IMR-90 (cell line): ENCODE data around the gene ITPKB. TPM values are rescaled to one million over a fixed set of nuclear protein-coding genes. Genes with fewer than 3 reads are reported as not detected.

ENCODE experiments used
- ATAC-seq: fragments of 200-7000 bp; cut with Tn5 transposase; 2 replicates; pipeline ENCODE4 v1.9.1; 2020; ENCODE audit warnings: low read depth, mild to moderate bottlenecking, moderate library complexity
- BruUV-seq: library from RNA; stranded (reverse); fragments of 400-500 nt; replicated peaks from 2 replicates; lab custom pipeline; 2021; lab: Mats Ljungman, UMichigan
- CTCF ChIA-PET: fragments of 300-600 bp; formaldehyde crosslinking; extraction: SDS; loops from one replicate; lab custom pipeline; 2021; ENCODE audit warnings: antibody characterized with exemption; lab: Yijun Ruan, JAX
- POLR2A ChIA-PET: fragments of 300-600 bp; sonication (Branson Sonifier 250); formaldehyde crosslinking; loops from one replicate; lab custom pipeline; 2022; ENCODE audit warnings: antibody characterized with exemption; ENCODE audit not compliant: unreplicated experiment; lab: Charles Lee
- DNase-seq: peaks from one replicate; pipeline ENCODE4 v3.0.0; 2013
- H2AFZ ChIP-seq: replicated peaks from 2 replicates; pipeline ENCODE3; 2013; ENCODE audit warnings: low read length, mild to moderate bottlenecking; ENCODE audit not compliant: poor library complexity
- H2AK5ac ChIP-seq: 2 replicates; pipeline ENCODE4 v1.6.1; 2013; ENCODE audit warnings: low read depth, low read length, inconsistent platforms
- H2AK9ac ChIP-seq: replicated peaks from 2 replicates; pipeline ENCODE3; 2013; ENCODE audit warnings: mild to moderate bottlenecking, low read depth, low read length, moderate library complexity; ENCODE audit not compliant: poor library complexity
- H2BK120ac ChIP-seq: 2 replicates; pipeline ENCODE4 v1.6.1; 2013; ENCODE audit warnings: low read depth, low read length, inconsistent platforms
- H2BK15ac ChIP-seq: 3 replicates; pipeline ENCODE4 v1.6.1; 2013; ENCODE audit warnings: low read depth, low read length, inconsistent platforms
- H2BK20ac ChIP-seq: 2 replicates; pipeline ENCODE4 v1.6.1; 2013; ENCODE audit warnings: low read depth, mild to moderate bottlenecking, inconsistent platforms, low read length, moderate library complexity
- H2BK5ac ChIP-seq: 2 replicates; pipeline ENCODE4 v1.6.1; 2013; ENCODE audit warnings: mild to moderate bottlenecking, low read depth, low read length, inconsistent platforms; ENCODE audit not compliant: poor library complexity, severe bottlenecking
- H3K14ac ChIP-seq: replicated peaks from 2 replicates; pipeline ENCODE4 v1.6.1; 2013; ENCODE audit warnings: low read depth, low read length, inconsistent platforms
- H3K18ac ChIP-seq: 2 replicates; pipeline ENCODE4 v1.6.1; 2013; ENCODE audit warnings: low read depth, low read length, control low read depth
- H3K23ac ChIP-seq: 2 replicates; pipeline ENCODE4 v1.6.1; 2013; ENCODE audit warnings: low read depth, low read length, inconsistent platforms
- H3K27ac ChIP-seq: 2 replicates; pipeline ENCODE4 v1.5.1; 2013; ENCODE audit warnings: mild to moderate bottlenecking, control low read depth, low read length; ENCODE audit not compliant: insufficient read depth
- H3K27me3 ChIP-seq: 2 replicates; pipeline ENCODE4 v1.6.1; 2013; ENCODE audit warnings: low read length; ENCODE audit not compliant: control insufficient read depth, insufficient read depth
- H3K36me3 ChIP-seq: 2 replicates; pipeline ENCODE4 v1.6.1; 2013; ENCODE audit warnings: low read length, mixed read lengths; ENCODE audit not compliant: control insufficient read depth, insufficient read depth
- H3K4ac ChIP-seq: 2 replicates; pipeline ENCODE4 v1.6.1; 2013; ENCODE audit warnings: low read depth, low read length, inconsistent platforms
- H3K4me1 ChIP-seq: 2 replicates; pipeline ENCODE4 v1.6.1; 2013; ENCODE audit warnings: low read length, mixed read lengths; ENCODE audit not compliant: control insufficient read depth, insufficient read depth
- H3K4me2 ChIP-seq: 2 replicates; pipeline ENCODE4 v1.6.1; 2013; ENCODE audit warnings: low read depth, mild to moderate bottlenecking, control low read depth, low read length, moderate library complexity
- H3K4me3 ChIP-seq: 2 replicates; pipeline ENCODE4 v1.5.1; 2013; ENCODE audit warnings: low read depth, mild to moderate bottlenecking, control low read depth, low read length, moderate library complexity; ENCODE audit not compliant: insufficient read depth
- H3K56ac ChIP-seq: 2 replicates; pipeline ENCODE4 v1.6.1; 2013; ENCODE audit warnings: low read length, inconsistent platforms; ENCODE audit not compliant: insufficient read depth; ENCODE audit errors: extremely low read depth
- H3K79me1 ChIP-seq, 2 experiments: 2 replicates each; pipeline ENCODE4 v1.6.1; 2013; ENCODE audit warnings: low read length in 2 of 2, inconsistent platforms in 1 of 2, low read depth in 1 of 2
- H3K9ac ChIP-seq: 2 replicates; pipeline ENCODE4 v1.6.1; 2013; ENCODE audit warnings: low read depth, low read length, control low read depth
- H3K9me1 ChIP-seq: 2 replicates; pipeline ENCODE4 v1.6.1; 2013; ENCODE audit warnings: low read length, inconsistent platforms; ENCODE audit not compliant: insufficient read depth
- H3K9me3 ChIP-seq: 2 replicates; pipeline ENCODE4 v1.6.1; 2013; ENCODE audit warnings: low read length; ENCODE audit not compliant: control insufficient read depth, insufficient read depth
- H4K20me1 ChIP-seq: 2 replicates; pipeline ENCODE4 v1.6.1; 2013; ENCODE audit warnings: low read length, inconsistent platforms; ENCODE audit not compliant: insufficient read depth
- H4K5ac ChIP-seq: 2 replicates; pipeline ENCODE4 v1.6.1; 2013; ENCODE audit warnings: mild to moderate bottlenecking, low read depth, low read length, control low read depth
- H4K8ac ChIP-seq, 2 experiments: 2 replicates each; pipeline ENCODE4 v1.6.1; 2013; ENCODE audit warnings: low read depth in 2 of 2, low read length in 2 of 2, control low read depth in 1 of 2, inconsistent platforms in 1 of 2
- H4K91ac ChIP-seq: 2 replicates; pipeline ENCODE4 v1.6.1; 2013; ENCODE audit warnings: low read depth, low read length, inconsistent platforms; ENCODE audit not compliant: insufficient read depth
- BHLHE40 ChIP-seq: fragments of 150-350 bp; IDR thresholded peaks from 2 replicates; pipeline ENCODE4 v1.6.1; 2016; ENCODE audit warnings: mild to moderate bottlenecking, low read depth, low read length
- ELK1 ChIP-seq: fragments of 150-350 bp; IDR thresholded peaks from 2 replicates; pipeline ENCODE4 v1.6.1; 2016; ENCODE audit warnings: low read depth, mild to moderate bottlenecking, low read length, moderate library complexity, borderline replicate concordance
- MAFK ChIP-seq: IDR thresholded peaks from 2 replicates; pipeline ENCODE4 v1.6.1; 2012; ENCODE audit warnings: low read depth, low read length, improper control_type of control experiment
- MAZ ChIP-seq: IDR thresholded peaks from 2 replicates; pipeline ENCODE4 v1.6.1; 2012; ENCODE audit warnings: low read depth, mild to moderate bottlenecking, low read length, improper control_type of control experiment, moderate library complexity, borderline replicate concordance
- MXI1 ChIP-seq: IDR thresholded peaks from 2 replicates; pipeline ENCODE4 v1.6.1; 2012; ENCODE audit warnings: low read depth, mild to moderate bottlenecking, low read length, moderate library complexity, borderline replicate concordance
- NFE2L2 ChIP-seq: fragments of 150-350 bp; IDR thresholded peaks from 2 replicates; pipeline ENCODE4 v1.6.1; 2016; ENCODE audit warnings: low read depth, mild to moderate bottlenecking, low read length
- RAD21 ChIP-seq: IDR thresholded peaks from 2 replicates; pipeline ENCODE4 v1.6.1; 2012; ENCODE audit warnings: low read length, improper control_type of control experiment
- RCOR1 ChIP-seq: IDR thresholded peaks from 2 replicates; pipeline ENCODE4 v1.6.1; 2012; ENCODE audit warnings: mild to moderate bottlenecking, low read length, improper control_type of control experiment; ENCODE audit not compliant: insufficient replicate concordance
- RFX5 ChIP-seq: IDR thresholded peaks from 2 replicates; pipeline ENCODE4 v1.8.0; 2012; ENCODE audit warnings: low read depth, mild to moderate bottlenecking, low read length, moderate library complexity
- SMC3 ChIP-seq: fragments of 150-350 bp; IDR thresholded peaks from 2 replicates; pipeline ENCODE4 v1.6.1; 2016; ENCODE audit warnings: low read depth, mild to moderate bottlenecking, antibody characterized with exemption, low read length, moderate library complexity
- USF2 ChIP-seq: fragments of 150-350 bp; IDR thresholded peaks from 2 replicates; pipeline ENCODE4 v1.6.1; 2017; ENCODE audit warnings: mild to moderate bottlenecking, antibody characterized with exemption, low read length, low read depth
- dilution Hi-C: fragments of 300-500 bp; cut with HindIII; formaldehyde crosslinking; loops from one replicate; pipeline ENCODE4 v1.14.3; 2018; ENCODE audit warnings: low sequenced_read_pairs; ENCODE audit not compliant: unreplicated experiment
- in situ Hi-C: fragments of 300-500 bp; cut with MboI; formaldehyde crosslinking; loops from 3 replicates; pipeline ENCODE4 v1.14.3; 2019; ENCODE audit warnings: low sequenced_read_pairs, inconsistent platforms, mixed read lengths
- intact Hi-C: fragments of 100-400 bp; cut with micrococcal nuclease; formaldehyde crosslinking; loops from 2 replicates; pipeline ENCODE4 v1.10.0; 2022
- polyA plus RNA-seq, 3 experiments: library from polyadenylated mRNA; depleted of rRNA; stranded (reverse); fragments of >200 nt; gene quantifications; 2 replicates each; pipeline ENCODE4 v1.2.3, GENCODE V29; 2012; ENCODE audit warnings: low replicate concordance in 1 of 3
- total RNA-seq: library from RNA; depleted of rRNA; stranded (reverse); fragments of >200 nt; gene quantifications from 2 replicates; pipeline ENCODE4 v1.2.3, GENCODE V29; 2012

Gene ITPKB
- total and polyA plus RNA-seq, 2 of the 4 experiments (the other 2 are of a cell fraction) = 0.72 to 1.4 TPM

- ChIA-PET CTCF (no interaction called here), POLR2A (no interaction called here)
- peaks cover 2% of the 10 kb centered on the region; the same call in 1 of the 2 replicates for H3K9me3 ChIP-seq
- H3K4ac ChIP-seq = no peak overlapping the region
- H4K91ac ChIP-seq = no peak overlapping the region
- no peak overlapping the region for H2AK9ac ChIP-seq
- H4K20me1 ChIP-seq = no peaks in the 10 kb centered on the region
- no peak for ATAC-seq
- no peak overlapping the region for H3K9ac ChIP-seq
- no TSS peak for BruUV-seq
- no peak overlapping the region for H3K23ac ChIP-seq
- no peaks in the 10 kb centered on the region for H3K36me3 ChIP-seq
- no peak overlapping the region for H3K56ac ChIP-seq
- no peak overlapping the region for H4K5ac ChIP-seq
- H3K4me2 ChIP-seq = no peak overlapping the region
- H3K27ac ChIP-seq = no peak overlapping the region
- no peak overlapping the region for H3K18ac ChIP-seq
- H3K4me3 ChIP-seq = no peak overlapping the region
- no peak overlapping the region for H4K8ac ChIP-seq
- H3K4me1 ChIP-seq = no peaks in the 10 kb centered on the region
- H3K14ac ChIP-seq = no peak overlapping the region
- no peak overlapping the region for H2AFZ ChIP-seq
- H2BK120ac ChIP-seq = no peak overlapping the region
- in situ Hi-C loops = no loop called here
- intact Hi-C loops = no loop called here
- no peak overlapping the region for H2AK5ac ChIP-seq
- dilution Hi-C loops = no loop called here
- H3K27me3 ChIP-seq = peaks cover 14% of the 10 kb centered on the region
- no peaks in the 10 kb centered on the region for H3K9me1 ChIP-seq
- H3K79me1 ChIP-seq = no peaks in the 10 kb centered on the region
- H2BK5ac ChIP-seq = no peak overlapping the region
- H2BK15ac ChIP-seq = no peak overlapping the region
- DNase-seq = no peak
- no peak overlapping the region for H2BK20ac ChIP-seq
- TF ChIP-seq BHLHE40 (no peak), MAZ (no peak), NFE2L2 (no peak), ELK1 (no peak), USF2 (no peak), RFX5 (no peak), RAD21 (no peak), MXI1 (no peak), RCOR1 (no peak), MAFK (no peak), SMC3 (no peak)
Measured at GRCh38 chr1:226622012-226622411, 117.1 kb downstream of the ITPKB start.
